Measurements from ENCODE around the gene CAP2. TPM values are rescaled to one million over a fixed set of nuclear protein-coding genes. Genes with fewer than 3 reads are reported as not detected.
A peak's percentile ranks its signal among the peaks of the same experiment; 100 is the strongest.

The CAP2 gene
- total and polyA plus RNA-seq, 9 of the 15 experiments (the other 6 are each of a cell fraction or from before 2014, with no cell fraction given), result not detected

- TF ChIP-seq TRIM25 (IDR thresholded peaks at IDR 0.05; ENCODE audit: borderline replicate concordance) (no peak), ZNF707 (CRISPR knock-in tag; conservative IDR thresholded peaks at IDR 0.05) (no peak), MTA3 (IDR thresholded peaks at IDR 0.05; ENCODE audit: borderline replicate concordance) (no peak), ARNT (IDR thresholded peaks at IDR 0.05) (peak in 1 of 2 experiments; percentile 80; a peak in 2 of 4 replicates), JUN (IDR thresholded peaks at IDR 0.05; ENCODE audit: borderline replicate concordance, low read depth, low read length) (no peak), JUN (CRISPR knock-in tag; IDR thresholded peaks at IDR 0.05; ENCODE audit: borderline replicate concordance) (no peak), IRF2 (CRISPR knock-in tag; IDR thresholded peaks at IDR 0.05) (no peak), HLTF (IDR thresholded peaks at IDR 0.05) (no peak), ZNF224 (CRISPR knock-in tag; IDR thresholded peaks at IDR 0.05) (no peak), CC2D1A (IDR thresholded peaks at IDR 0.05) (peak; percentile 58), MNT (conservative IDR thresholded peaks at IDR 0.05) (peak in 1 of 2 experiments; percentile 36; a peak in 2 of 4 replicates), CTBP1 (IDR thresholded peaks at IDR 0.05; ENCODE audit: borderline replicate concordance) (no peak), POLR3A (IDR thresholded peaks at IDR 0.05; ENCODE audit: borderline replicate concordance, extremely low read depth, insufficient read depth, insufficient read length) (no peak), REST (IDR thresholded peaks at IDR 0.05; ENCODE audit: borderline replicate concordance) (peak; percentile 83), REST (CRISPR knock-in tag; IDR thresholded peaks at IDR 0.05; ENCODE audit: low read depth) (no peak), ATF3 (IDR thresholded peaks at IDR 0.05) (no peak), ATF3 (CRISPR knock-in tag; conservative IDR thresholded peaks at IDR 0.05) (no peak)
Observed at GRCh38 chr6:17584241-17584803, 190.9 kb downstream of the CAP2 start (continued).
